Measurements from ENCODE around the gene LYSMD3. TPM values are rescaled to one million over a fixed set of nuclear protein-coding genes. Genes with fewer than 3 reads are reported as not detected.
"Not testable (repeated sequence)": the region's sequence is repeated elsewhere in the genome, so short reads cannot be mapped to it uniquely, and the experiment has no call there.

Gene LYSMD3
- total RNA-seq = 10 to 100 TPM; 11.8 to 18.0 TPM

DNA sequence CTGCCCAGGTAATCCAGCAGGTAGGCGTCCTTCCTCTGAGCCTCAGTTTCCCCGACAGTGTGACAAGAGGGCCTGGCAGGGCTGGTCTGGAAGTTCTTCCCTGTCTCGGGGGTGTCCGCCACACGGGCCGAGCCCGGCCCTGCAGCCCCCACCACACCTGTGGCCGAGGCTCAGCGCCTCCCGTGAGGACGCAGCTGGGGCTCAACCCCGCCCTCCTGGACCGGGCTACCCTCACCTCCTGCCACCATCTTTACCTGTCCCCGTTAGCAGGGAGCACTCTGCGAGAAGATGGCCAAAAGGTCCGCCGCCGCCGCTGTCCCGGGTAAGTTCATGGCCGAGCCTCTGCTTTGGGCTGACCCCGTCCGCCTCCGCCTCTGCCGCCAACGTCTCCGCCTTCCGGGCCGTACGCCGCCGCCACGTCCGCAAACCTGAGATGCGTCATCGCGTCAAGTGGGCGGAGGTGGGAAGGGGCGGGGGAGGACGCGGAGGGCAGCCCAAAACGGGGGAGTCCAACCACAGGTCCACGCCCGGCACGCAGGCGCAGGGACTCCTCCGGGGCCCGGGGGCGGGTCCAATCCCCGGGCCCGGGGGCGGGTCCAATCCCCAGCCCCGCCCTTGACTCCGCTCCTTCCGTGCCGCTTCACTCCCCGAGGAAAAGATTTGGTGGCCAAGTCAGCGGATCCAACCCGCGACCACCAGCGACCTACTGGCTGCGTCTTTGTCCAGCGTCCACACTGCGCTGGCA, at the start of gene LYSMD3:
LYSMD3 (minus strand) TSS at position 391 of the 745 bp plus-strand sequence. CDS start 4,295 bp downstream, outside the sequence.
- TF ChIP-seq CTCF (IDR thresholded peaks at IDR 0.05) (no peak), POLR2AphosphoS5 (IDR thresholded peaks at IDR 0.05) (peak; percentile 97), POLR2A (IDR thresholded peaks at IDR 0.05) (peak; percentile 95)
- Histone ChIP-seq H3K4me1 (replicated peaks) (no peaks in the 10 kb centered on the region), H3K27me3 (replicated peaks; ENCODE audit: insufficient read depth) (no peaks in the 10 kb centered on the region), H3K4me3 (peak within 1 kb of the TSS; percentile 72 to 86), H3K36me3 (no peaks in the 10 kb centered on the region), H3K9me3 (no peaks in the 10 kb centered on the region), H3K27ac (peak within 1 kb of the TSS; percentile 89 to 92)
- WGBS = under 1% methylated on average over 55 of the region's 64 CpGs
- DNase-seq (ENCODE audit: low spot score) = peak; percentile 98
- intact Hi-C loops (cut with DNase I) = loop anchor here (1.0 to 10.0 kb wide), 2 partner anchors 55 to 115 kb away; partner anchors contain the start of genes MBLAC2 and POLR3G

DNA sequence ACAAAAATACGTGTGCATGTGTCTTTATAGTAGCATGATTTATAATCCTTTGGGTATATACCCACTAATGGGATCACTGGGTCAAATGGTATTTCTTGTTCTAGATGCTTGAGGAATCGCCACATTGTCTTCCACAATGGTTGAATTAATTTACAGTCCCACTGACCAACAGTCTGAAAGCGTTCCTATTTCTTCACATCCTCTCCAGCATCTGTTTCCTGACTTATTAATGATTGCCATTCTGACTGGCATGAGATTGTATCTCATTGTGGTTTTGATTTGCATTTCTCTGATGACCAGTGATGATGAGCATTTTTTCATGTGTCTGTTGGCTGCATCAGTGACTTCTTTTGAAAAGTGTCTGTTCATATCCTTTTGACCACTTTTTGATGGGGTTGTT, 47.2 kb upstream of the LYSMD3 start:
- H3K27me3 ChIP-seq (replicated peaks; ENCODE audit: insufficient read depth); H3K4me1 ChIP-seq (replicated peaks); H3K27ac ChIP-seq; DNase-seq (ENCODE audit: low spot score); intact Hi-C loops (cut with DNase I); H3K4me3 ChIP-seq; H3K36me3 ChIP-seq; H3K9me3 ChIP-seq: not testable (repeated sequence)
- WGBS = 83% methylated on average over 3 of the region's 3 CpGs

- Histone ChIP-seq H3K27me3 (replicated peaks; ENCODE audit: insufficient read depth) (no peaks in the 10 kb centered on the region), H3K4me1 (replicated peaks) (no peaks in the 10 kb centered on the region), H3K27ac (no peak overlapping the region), H3K4me3 (no peak overlapping the region), H3K9me3 (no peaks in the 10 kb centered on the region), H3K36me3 (no peaks in the 10 kb centered on the region)
- 91% methylated on average over 5 of the region's 5 CpGs for WGBS
- intact Hi-C loops (cut with DNase I) = no loop called here
- TF ChIP-seq POLR2A (IDR thresholded peaks at IDR 0.05) (no peak), CTCF (IDR thresholded peaks at IDR 0.05) (no peak), POLR2AphosphoS5 (IDR thresholded peaks at IDR 0.05) (no peak)
- no peak for DNase-seq (ENCODE audit: low spot score)
Observed at GRCh38 chr5:90575712-90576111, 46.3 kb upstream of the LYSMD3 start.

GRCh38 chr5:90571147-90571773, 41.9 kb upstream of the LYSMD3 start:
- Histone ChIP-seq H3K27me3 (replicated peaks; ENCODE audit: insufficient read depth) (no peaks in the 10 kb centered on the region), H3K36me3 (no peaks in the 10 kb centered on the region), H3K9me3 (no peaks in the 10 kb centered on the region), H3K4me3 (no peak overlapping the region), H3K4me1 (replicated peaks) (no peaks in the 10 kb centered on the region), H3K27ac (no peak overlapping the region)
- intact Hi-C loops (cut with DNase I) = no loop called here
- no peak for DNase-seq (ENCODE audit: low spot score)
- WGBS = 57% methylated on average over 1 of the region's 1 CpG
- no peak for TF ChIP-seq POLR2A (IDR thresholded peaks at IDR 0.05)

DNA sequence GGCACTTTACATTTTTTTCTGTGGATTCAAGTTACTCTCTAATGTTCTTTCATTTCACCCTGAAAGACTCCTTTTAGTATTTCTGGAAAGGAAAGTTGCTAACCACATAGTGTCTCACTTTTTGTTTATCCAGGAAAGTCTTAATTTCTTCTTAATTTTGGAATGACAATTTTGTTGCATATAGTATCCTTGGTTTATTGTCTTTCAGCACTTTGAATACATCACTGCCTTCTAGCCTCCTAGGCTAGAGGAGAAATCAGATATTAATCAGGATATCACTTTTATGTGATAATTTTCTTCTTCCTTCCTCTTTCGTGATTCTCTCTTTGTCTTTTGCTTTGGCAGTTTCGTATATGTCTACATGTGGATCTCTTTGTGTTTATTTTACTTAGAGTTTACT, 40.6 kb upstream of the LYSMD3 start:
- DNase-seq (ENCODE audit: low spot score) = no peak
- H3K4me1 ChIP-seq (replicated peaks) = no peaks in the 10 kb centered on the region
- intact Hi-C loops (cut with DNase I) = no loop called here
- 65% methylated on average over 2 of the region's 2 CpGs for WGBS
- no peaks in the 10 kb centered on the region for H3K36me3 ChIP-seq
- H3K27me3 ChIP-seq (replicated peaks; ENCODE audit: insufficient read depth) = no peaks in the 10 kb centered on the region
- TF ChIP-seq CTCF (IDR thresholded peaks at IDR 0.05) (no peak), POLR2AphosphoS5 (IDR thresholded peaks at IDR 0.05) (no peak), POLR2A (IDR thresholded peaks at IDR 0.05) (no peak)
- no peaks in the 10 kb centered on the region for H3K9me3 ChIP-seq
- H3K27ac ChIP-seq = no peak overlapping the region
- no peak overlapping the region for H3K4me3 ChIP-seq

Measured in prostate gland (tissue), 2 donors.